ENCODE measurements around the gene TMEM128. TPM values are rescaled to one million over a fixed set of nuclear protein-coding genes. Genes with fewer than 3 reads are reported as not detected.
"Not testable (repeated sequence)": the region's sequence is repeated elsewhere in the genome, so short reads cannot be mapped to it uniquely, and the experiment has no call there.

Gene TMEM128
- total RNA-seq, 1 donor from 2014 or later = 27.1 TPM

GRCh38 chr4:4239551-4239950 is 8.5 kb downstream of the TMEM128 start:
- not testable (repeated sequence) for H3K9ac ChIP-seq (ENCODE audit: low read depth in 1 of 3, low read length in 3 of 3); H3K27ac ChIP-seq (ENCODE audit: low read depth, low read length); H3K4me1 ChIP-seq (ENCODE audit: control insufficient read depth in 3 of 3, insufficient read depth in 3 of 3, low read length in 3 of 3); H3K4me3 ChIP-seq (ENCODE audit: low read length in 3 of 3); H3K9me3 ChIP-seq (ENCODE audit: control insufficient read depth in 3 of 3, low read length in 3 of 3); H3K27me3 ChIP-seq (ENCODE audit: control insufficient read depth in 3 of 3, insufficient read depth in 3 of 3, low read length in 3 of 3)
- peaks cover 23 to 46% (median 41%) of the 10 kb centered on the region in 3 donors for H3K36me3 ChIP-seq (ENCODE audit: control insufficient read depth in 3 of 3, insufficient read depth in 3 of 3, low read length in 3 of 3)

GRCh38 chr4:4233610-4234009 is 14.4 kb downstream of the TMEM128 start:
- Histone ChIP-seq H3K9me3 (ENCODE audit: control insufficient read depth in 3 of 3, low read length in 3 of 3) (no peaks in the 10 kb centered on the region), H3K4me3 (ENCODE audit: low read length in 3 of 3) (no peak overlapping the region), H3K27ac (ENCODE audit: low read depth, low read length) (no peak overlapping the region), H3K9ac (ENCODE audit: low read depth in 1 of 3, low read length in 3 of 3) (no peak overlapping the region), H3K27me3 (ENCODE audit: control insufficient read depth in 3 of 3, insufficient read depth in 3 of 3, low read length in 3 of 3) (peaks cover 0 to 5% (median 3%) of the 10 kb centered on the region in 3 donors), H3K4me1 (ENCODE audit: control insufficient read depth in 3 of 3, insufficient read depth in 3 of 3, low read length in 3 of 3) (no peaks in the 10 kb centered on the region), H3K36me3 (ENCODE audit: control insufficient read depth in 3 of 3, insufficient read depth in 3 of 3, low read length in 3 of 3) (peaks cover 11 to 13% (median 12%) of the 10 kb centered on the region in 3 donors)

- H3K4me3 ChIP-seq (ENCODE audit: low read length in 3 of 3) = no peak overlapping the region
- H3K4me1 ChIP-seq (ENCODE audit: control insufficient read depth in 3 of 3, insufficient read depth in 3 of 3, low read length in 3 of 3) = no peaks in the 10 kb centered on the region
- H3K9ac ChIP-seq (ENCODE audit: low read depth in 1 of 3, low read length in 3 of 3) = no peak overlapping the region
- H3K36me3 ChIP-seq (ENCODE audit: control insufficient read depth in 3 of 3, insufficient read depth in 3 of 3, low read length in 3 of 3) = no peaks in the 10 kb centered on the region
- peaks cover 29 to 40% (median 30%) of the 10 kb centered on the region in 3 donors for H3K27me3 ChIP-seq (ENCODE audit: control insufficient read depth in 3 of 3, insufficient read depth in 3 of 3, low read length in 3 of 3)
- no peaks in the 10 kb centered on the region for H3K9me3 ChIP-seq (ENCODE audit: control insufficient read depth in 3 of 3, low read length in 3 of 3)
- no peak overlapping the region for H3K27ac ChIP-seq (ENCODE audit: low read depth, low read length)
These were observed 19.7 kb downstream of the TMEM128 start for GRCh38 chr4:4228356-4228668.

GRCh38 chr4:4227510-4228355 is 20.3 kb downstream of the TMEM128 start:
- no peak overlapping the region for H3K27ac ChIP-seq (ENCODE audit: low read depth, low read length)
- H3K4me3 ChIP-seq (ENCODE audit: low read length in 3 of 3) = no peak overlapping the region
- H3K36me3 ChIP-seq (ENCODE audit: control insufficient read depth in 3 of 3, insufficient read depth in 3 of 3, low read length in 3 of 3) = no peaks in the 10 kb centered on the region
- no peaks in the 10 kb centered on the region for H3K4me1 ChIP-seq (ENCODE audit: control insufficient read depth in 3 of 3, insufficient read depth in 3 of 3, low read length in 3 of 3)
- no peaks in the 10 kb centered on the region for H3K9me3 ChIP-seq (ENCODE audit: control insufficient read depth in 3 of 3, low read length in 3 of 3)
- H3K9ac ChIP-seq (ENCODE audit: low read depth in 1 of 3, low read length in 3 of 3) = no peak overlapping the region
- peaks cover 30 to 43% (median 35%) of the 10 kb centered on the region in 3 donors for H3K27me3 ChIP-seq (ENCODE audit: control insufficient read depth in 3 of 3, insufficient read depth in 3 of 3, low read length in 3 of 3)

- Histone ChIP-seq H3K27me3 (ENCODE audit: control insufficient read depth in 3 of 3, insufficient read depth in 3 of 3, low read length in 3 of 3) (peaks cover 30 to 43% (median 37%) of the 10 kb centered on the region in 3 donors), H3K4me1 (ENCODE audit: control insufficient read depth in 3 of 3, insufficient read depth in 3 of 3, low read length in 3 of 3) (no peaks in the 10 kb centered on the region), H3K4me3 (ENCODE audit: low read length in 3 of 3) (no peak within 1 kb of the TSS)
These were observed 21.2 kb downstream of the TMEM128 start, which contains the start of gene OTOP1 for GRCh38 chr4:4226606-4227438. Gene OTOP1, minus strand, starts transcription at chr4:4226929. Its CDS starts 65 bp downstream, at chr4:4226864.

DNA sequence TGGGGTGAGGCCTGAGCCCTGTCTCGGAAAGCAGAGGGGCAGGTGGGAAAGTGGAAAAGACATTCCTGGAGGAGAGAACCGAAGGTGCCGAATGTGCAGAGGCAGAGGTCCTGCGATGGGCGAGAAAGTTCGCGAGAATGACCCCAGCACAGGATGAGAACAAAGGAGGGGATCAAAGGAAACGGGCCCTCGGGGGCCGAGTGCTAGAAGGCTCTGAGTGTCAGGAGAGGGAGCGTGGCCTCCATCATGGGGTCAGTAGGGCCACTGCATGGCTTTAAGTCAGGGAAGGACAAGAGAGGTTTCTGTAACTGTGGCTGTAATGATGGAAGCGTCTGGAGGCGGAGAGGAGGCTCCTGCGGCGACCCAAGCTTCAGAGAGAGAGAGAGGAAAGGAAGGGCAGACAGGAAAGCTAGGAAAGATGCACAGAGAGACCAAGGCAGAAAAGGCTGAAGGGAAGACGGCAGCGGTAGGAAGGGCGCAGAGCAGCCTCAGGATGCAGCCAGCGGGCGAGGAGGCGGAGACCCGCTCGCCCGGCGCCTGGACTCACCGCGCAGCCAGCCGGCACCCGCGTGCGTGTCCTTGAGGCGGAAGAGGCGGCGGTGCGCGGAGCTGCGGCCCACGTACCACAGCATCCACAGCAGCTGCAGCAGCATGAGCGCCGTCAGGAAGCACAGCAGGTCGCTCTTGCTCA is 22.0 kb downstream of the TMEM128 start:
- Histone ChIP-seq H3K9ac (ENCODE audit: low read depth in 1 of 3, low read length in 3 of 3) (no peak overlapping the region), H3K27ac (ENCODE audit: low read depth, low read length) (no peak overlapping the region), H3K4me1 (ENCODE audit: control insufficient read depth in 3 of 3, insufficient read depth in 3 of 3, low read length in 3 of 3) (no peaks in the 10 kb centered on the region), H3K36me3 (ENCODE audit: control insufficient read depth in 3 of 3, insufficient read depth in 3 of 3, low read length in 3 of 3) (no peaks in the 10 kb centered on the region), H3K4me3 (ENCODE audit: low read length in 3 of 3) (no peak overlapping the region), H3K27me3 (ENCODE audit: control insufficient read depth in 3 of 3, insufficient read depth in 3 of 3, low read length in 3 of 3) (peaks cover 30 to 43% (median 37%) of the 10 kb centered on the region in 3 donors), H3K9me3 (ENCODE audit: control insufficient read depth in 3 of 3, low read length in 3 of 3) (no peaks in the 10 kb centered on the region)

More at GRCh38 chr4:4226606-4227438, 21.2 kb downstream of the TMEM128 start, which contains the start of gene OTOP1:
- Histone ChIP-seq H3K9me3 (ENCODE audit: control insufficient read depth in 3 of 3, low read length in 3 of 3) (no peaks in the 10 kb centered on the region), H3K36me3 (ENCODE audit: control insufficient read depth in 3 of 3, insufficient read depth in 3 of 3, low read length in 3 of 3) (no peaks in the 10 kb centered on the region), H3K27ac (ENCODE audit: low read depth, low read length) (no peak within 1 kb of the TSS), H3K9ac (ENCODE audit: low read depth in 1 of 3, low read length in 3 of 3) (no peak within 1 kb of the TSS)

DNA sequence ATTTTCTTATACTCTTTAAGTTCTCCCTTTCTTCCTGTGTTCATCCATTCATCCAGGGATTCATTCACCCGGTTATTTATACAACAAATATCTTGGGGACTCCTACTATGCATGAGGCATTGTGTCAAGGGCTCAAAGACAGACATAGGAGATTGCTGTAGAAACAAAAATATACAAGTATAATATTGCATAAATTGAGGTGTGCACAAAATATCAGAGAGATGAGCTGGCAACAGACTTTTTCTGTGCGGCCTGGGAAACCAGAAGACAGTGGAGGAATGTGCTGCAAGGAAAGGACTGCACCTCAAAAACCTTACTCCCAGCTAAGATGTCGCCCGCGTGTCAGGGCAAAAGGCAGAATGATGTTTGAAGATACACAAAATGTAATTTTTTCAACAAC is 30.9 kb downstream of the TMEM128 start:
- H3K27ac ChIP-seq (ENCODE audit: low read depth, low read length) = no peak overlapping the region
- H3K4me3 ChIP-seq (ENCODE audit: low read length in 3 of 3) = no peak overlapping the region
- H3K4me1 ChIP-seq (ENCODE audit: control insufficient read depth in 3 of 3, insufficient read depth in 3 of 3, low read length in 3 of 3) = no peaks in the 10 kb centered on the region
- no peak overlapping the region for H3K9ac ChIP-seq (ENCODE audit: low read depth in 1 of 3, low read length in 3 of 3)
- peaks cover 0 to 3% (median 0%) of the 10 kb centered on the region in 3 donors for H3K27me3 ChIP-seq (ENCODE audit: control insufficient read depth in 3 of 3, insufficient read depth in 3 of 3, low read length in 3 of 3)
- H3K9me3 ChIP-seq (ENCODE audit: control insufficient read depth in 3 of 3, low read length in 3 of 3) = no peaks in the 10 kb centered on the region
- no peaks in the 10 kb centered on the region for H3K36me3 ChIP-seq (ENCODE audit: control insufficient read depth in 3 of 3, insufficient read depth in 3 of 3, low read length in 3 of 3)

GRCh38 chr4:4216648-4217047 is 31.4 kb downstream of the TMEM128 start:
- H3K4me3 ChIP-seq (ENCODE audit: low read length in 3 of 3) = no peak overlapping the region
- no peaks in the 10 kb centered on the region for H3K4me1 ChIP-seq (ENCODE audit: control insufficient read depth in 3 of 3, insufficient read depth in 3 of 3, low read length in 3 of 3)
- no peaks in the 10 kb centered on the region for H3K36me3 ChIP-seq (ENCODE audit: control insufficient read depth in 3 of 3, insufficient read depth in 3 of 3, low read length in 3 of 3)
- no peak overlapping the region for H3K9ac ChIP-seq (ENCODE audit: low read depth in 1 of 3, low read length in 3 of 3)
- H3K9me3 ChIP-seq (ENCODE audit: control insufficient read depth in 3 of 3, low read length in 3 of 3) = no peaks in the 10 kb centered on the region
- H3K27ac ChIP-seq (ENCODE audit: low read depth, low read length) = no peak overlapping the region
- peaks cover 0 to 3% (median 0%) of the 10 kb centered on the region in 3 donors for H3K27me3 ChIP-seq (ENCODE audit: control insufficient read depth in 3 of 3, insufficient read depth in 3 of 3, low read length in 3 of 3)

DNA sequence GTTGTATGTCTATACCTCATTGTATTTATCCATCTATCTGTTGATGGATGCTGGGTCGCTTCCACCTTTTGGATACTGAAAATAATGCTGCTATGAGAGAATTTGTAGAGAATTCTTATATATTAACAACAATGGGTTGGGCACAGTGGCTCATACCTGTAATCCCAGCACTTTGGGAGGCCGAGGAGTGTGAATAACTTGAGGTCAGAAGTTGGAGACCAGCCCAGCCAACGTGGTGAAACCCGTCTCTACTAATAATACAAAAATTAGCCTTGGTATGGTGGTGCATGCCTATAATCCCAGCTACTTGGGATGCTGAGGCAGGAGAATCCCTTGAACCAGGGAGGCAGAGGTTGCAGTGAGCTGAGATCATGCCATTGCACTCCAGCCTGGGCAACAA is 34.3 kb downstream of the TMEM128 start:
- not testable (repeated sequence) for H3K4me3 ChIP-seq (ENCODE audit: low read length in 3 of 3); H3K36me3 ChIP-seq (ENCODE audit: control insufficient read depth in 3 of 3, insufficient read depth in 3 of 3, low read length in 3 of 3); H3K27me3 ChIP-seq (ENCODE audit: control insufficient read depth in 3 of 3, insufficient read depth in 3 of 3, low read length in 3 of 3); H3K9me3 ChIP-seq (ENCODE audit: control insufficient read depth in 3 of 3, low read length in 3 of 3); H3K4me1 ChIP-seq (ENCODE audit: control insufficient read depth in 3 of 3, insufficient read depth in 3 of 3, low read length in 3 of 3); H3K27ac ChIP-seq (ENCODE audit: low read depth, low read length); H3K9ac ChIP-seq (ENCODE audit: low read depth in 1 of 3, low read length in 3 of 3)
